ENCODE data around the gene RNFT1. TPM values are rescaled to one million over a fixed set of nuclear protein-coding genes. Genes with fewer than 3 reads are reported as not detected.

Gene RNFT1
- 15.7 and 19.8 TPM in 2 replicates for total RNA-seq

GRCh38 chr17:59964482-59965328 is at the start of gene RNFT1:
Gene RNFT1 (minus strand): TSS chr17:59964740. CDS start chr17:59964663, 77 bp downstream.

Other genes with a start within 250 kb of the RNFT1 start
- 2.6 and 4.1 TPM in 2 replicates for gene TUBD1, start 71.8 kb downstream of the RNFT1 start, total RNA-seq
- gene RPS6KB1, start 71.6 kb downstream of the RNFT1 start, total RNA-seq = 18.8 and 28.0 TPM in 2 replicates
- 13.1 and 22.3 TPM in 2 replicates for gene HEATR6, start 114.2 kb upstream of the RNFT1 start, total RNA-seq
- gene CA4, start 185.2 kb upstream of the RNFT1 start, total RNA-seq = not detected in 2 replicates

Data from smooth muscle cell of trachea (primary cell).